ENCODE data around the gene DCHS2.

- no peak for TF ChIP-seq CTCF (conservative IDR thresholded peaks at IDR 0.05; ENCODE audit: low read depth in 2 of 2)
- TF ChIP-seq REST (IDR thresholded peaks at IDR 0.05; ENCODE audit: unreplicated experiment), result no peak
- TF ChIP-seq EZH2phosphoT487 (IDR thresholded peaks at IDR 0.05; ENCODE audit: unreplicated experiment), result no peak
- no peak for TF ChIP-seq JUNB (IDR thresholded peaks at IDR 0.05; ENCODE audit: unreplicated experiment)
- no peak for TF ChIP-seq POLR2AphosphoS5 (IDR thresholded peaks at IDR 0.05; ENCODE audit: low read depth)
- no peak for TF ChIP-seq EZH2 (IDR thresholded peaks at IDR 0.05; ENCODE audit: low read depth, unreplicated experiment)
Observed at GRCh38 chr4:154485127-154485773, 6.3 kb downstream of the DCHS2 start.

Measured in GM23338 (cell line).